Mammary epithelial cell (primary cell): ENCODE measurements around the gene VWA1.
"Not testable (repeated sequence)": the region's sequence is repeated elsewhere in the genome, so short reads cannot be mapped to it uniquely, and the experiment has no call there.

Experiments used
- CTCF ChIP-seq, 2 donors: IDR thresholded peaks in 1 of 2; conservative IDR thresholded peaks in 1 of 2; 2 replicates each; pipeline ENCODE4 v1.5.1; 2011 to 2012; ENCODE audit warnings: inconsistent platforms in 2 of 2, low read length in 2 of 2, mild to moderate bottlenecking in 2 of 2, control low read depth in 1 of 2, low read depth in 1 of 2; ENCODE audit not compliant: insufficient read depth in 1 of 2; ENCODE audit errors: extremely low read depth in 1 of 2
- EZH2 ChIP-seq: IDR thresholded peaks from 2 replicates; pipeline ENCODE4 v1.6.1; 2012; ENCODE audit warnings: low read length, inconsistent platforms, borderline replicate concordance

GRCh38 chr1:1476011-1476410 lies 40.5 kb downstream of the VWA1 start:
- TF ChIP-seq CTCF (conservative IDR thresholded peaks at IDR 0.05 in 1 of 2, IDR thresholded peaks at IDR 0.05 in 1 of 2; ENCODE audit: extremely low read depth in 1 of 2, insufficient read depth in 1 of 2, low read depth in 1 of 2, low read length in 2 of 2); EZH2: not testable (repeated sequence)
